Measurements from ENCODE around the gene LTA.

LTA gene

GRCh38 chr6:31622684-31623091 is 50.6 kb downstream of the LTA start:
- no peak for DNase-seq (ENCODE audit: low read depth in 3 of 3, low spot score in 1 of 3)

All from stimulated activated CD4-positive, alpha-beta T cell treated with anti-CD3 and anti-CD28 coated beads, TNF-alpha, amount 100 ng/mL, for 1 hour (primary cell).